Activated CD4-positive, alpha-beta T cell treated with anti-CD3 and anti-CD28 coated beads, Interleukin-2, amount 50 U/mL, for 4 hours (primary cell): ENCODE measurements around the gene GSN.

Experiments
- DNase-seq, 2 experiments: peaks; one replicate each; pipeline ENCODE4 v3.0.0-alpha.2; 2020

The GSN gene

GRCh38 chr9:121274851-121275250 lies 6.9 kb downstream of the GSN start:
- DNase-seq, result no peak

GRCh38 chr9:121275781-121276658 lies 8.1 kb downstream of the GSN start:
- no peak for DNase-seq

- DNase-seq, result no peak
Observed at GRCh38 chr9:121277026-121277425, 9.1 kb downstream of the GSN start.

- no peak for DNase-seq
Observed at GRCh38 chr9:121277518-121278295, 9.7 kb downstream of the GSN start.

GRCh38 chr9:121278477-121279261 lies 10.7 kb downstream of the GSN start:
- DNase-seq, result no peak

- DNase-seq, result no peak
Observed at GRCh38 chr9:121279776-121280388, 11.9 kb downstream of the GSN start.

GRCh38 chr9:121280715-121281613 lies 13.0 kb downstream of the GSN start:
- no peak for DNase-seq

GRCh38 chr9:121281614-121282276 lies 13.8 kb downstream of the GSN start:
- DNase-seq, result no peak

- no peak for DNase-seq
Observed at GRCh38 chr9:121282277-121283079, 14.5 kb downstream of the GSN start.

GRCh38 chr9:121283080-121283398 lies 15.1 kb downstream of the GSN start:
- no peak for DNase-seq

GRCh38 chr9:121283856-121284732 lies 16.1 kb downstream of the GSN start:
- no peak for DNase-seq

GRCh38 chr9:121284733-121285451 lies 16.9 kb downstream of the GSN start:
- DNase-seq, result no peak

- DNase-seq, result no peak
Observed at GRCh38 chr9:121285835-121286687, 18.1 kb downstream of the GSN start.

GRCh38 chr9:121286688-121286972 lies 18.7 kb downstream of the GSN start:
- no peak for DNase-seq

- no peak for DNase-seq
Observed at GRCh38 chr9:121286973-121287741, 19.2 kb downstream of the GSN start.

GRCh38 chr9:121288673-121289025 lies 20.7 kb downstream of the GSN start:
- DNase-seq, result no peak
